Loucy (cell line): ENCODE measurements around the gene GLRA1.
A peak's percentile ranks its signal among the peaks of the same experiment; 100 is the strongest.

Experiments
- H2AFZ ChIP-seq: fragments of 200-600 bp; sonication (generic); 2 replicates; pipeline ENCODE4 v1.6.0; 2016; ENCODE audit warnings: antibody characterized with exemption, mild to moderate bottlenecking, low read length, moderate library complexity
- H3F3A ChIP-seq: fragments of 200-600 bp; 2 replicates; pipeline ENCODE4 v1.6.0; 2016; ENCODE audit warnings: antibody characterized with exemption, low read depth, mild to moderate bottlenecking
- H3K27me3 ChIP-seq: fragments of 200-600 bp; sonication (generic); 2 replicates; pipeline ENCODE4 v1.6.1; 2014; ENCODE audit warnings: low read length, mild to moderate bottlenecking; ENCODE audit not compliant: insufficient read depth, poor library complexity, severe bottlenecking
- H3K36me3 ChIP-seq: fragments of 200-600 bp; sonication (generic); 2 replicates; pipeline ENCODE4 v1.6.1; 2016; ENCODE audit warnings: low read length; ENCODE audit not compliant: insufficient read depth
- H3K4me1 ChIP-seq: fragments of 200-600 bp; sonication (generic); 2 replicates; pipeline ENCODE4 v1.5.1; 2014; ENCODE audit warnings: low read length, mild to moderate bottlenecking; ENCODE audit not compliant: insufficient read depth, poor library complexity, severe bottlenecking
- H3K4me2 ChIP-seq: fragments of 200-600 bp; sonication (generic); 2 replicates; pipeline ENCODE4 v1.6.0; 2014; ENCODE audit warnings: antibody characterized with exemption, low read length, low read depth, mild to moderate bottlenecking; ENCODE audit not compliant: poor library complexity, severe bottlenecking
- H3K4me3 ChIP-seq: fragments of 200-600 bp; sonication (generic); 2 replicates; pipeline ENCODE4 v1.5.1; 2014; ENCODE audit warnings: low read length, mild to moderate bottlenecking, mixed read lengths; ENCODE audit not compliant: poor library complexity, severe bottlenecking
- H3K79me2 ChIP-seq: fragments of 200-600 bp; sonication (generic); 2 replicates; pipeline ENCODE4 v1.6.1; 2014; ENCODE audit warnings: low read length; ENCODE audit not compliant: insufficient read depth
- H3K9ac ChIP-seq: fragments of 200-600 bp; sonication (generic); 2 replicates; pipeline ENCODE4 v1.6.0; 2014; ENCODE audit warnings: mild to moderate bottlenecking, low read depth, low read length, moderate library complexity; ENCODE audit not compliant: poor library complexity, severe bottlenecking
- H3K9me2 ChIP-seq: fragments of 200-600 bp; sonication (generic); replicated peaks from 2 replicates; pipeline ENCODE4 v1.6.1; 2016; ENCODE audit warnings: low read depth, low read length, mixed read lengths
- H3K9me3 ChIP-seq: fragments of 200-600 bp; sonication (generic); 2 replicates; pipeline ENCODE4 v1.6.1; 2014; ENCODE audit warnings: mild to moderate bottlenecking, antibody characterized with exemption, low read length, low read depth; ENCODE audit not compliant: insufficient read depth
- H4K20me1 ChIP-seq: fragments of 200-600 bp; sonication (generic); 2 replicates; pipeline ENCODE4 v1.6.0; 2014; ENCODE audit warnings: antibody characterized with exemption, low read length, mild to moderate bottlenecking; ENCODE audit not compliant: insufficient read depth, poor library complexity, severe bottlenecking
- EZH2phosphoT487 ChIP-seq: fragments of 200-600 bp; IDR thresholded peaks from 2 replicates; pipeline ENCODE4 v1.6.1; 2018; ENCODE audit warnings: antibody characterized with exemption, mild to moderate bottlenecking, moderate library complexity, borderline replicate concordance
- TF ChIP-seq, protein P1 (sequence below): fragments of 200-600 bp; sonication (generic); conservative IDR thresholded peaks from 2 replicates; pipeline ENCODE4 v1.5.1; 2014; ENCODE audit warnings: mild to moderate bottlenecking, antibody characterized with exemption, low read length

The GLRA1 gene

GRCh38 chr5:151825445-151825844 lies 99.2 kb downstream of the GLRA1 start:
- Histone ChIP-seq H4K20me1 (no peaks in the 10 kb centered on the region), H3K4me3 (no peak overlapping the region), H3K36me3 (no peaks in the 10 kb centered on the region), H3K9me2 (no peaks in the 10 kb centered on the region), H3K9me3 (no peaks in the 10 kb centered on the region), H3K9ac (no peak overlapping the region), H3K4me1 (no peaks in the 10 kb centered on the region), H3K79me2 (no peaks in the 10 kb centered on the region), H2AFZ (no peak overlapping the region), H3K4me2 (no peak overlapping the region), H3F3A (no peaks in the 10 kb centered on the region), H3K27me3 (no peaks in the 10 kb centered on the region)
- TF ChIP-seq EZH2phosphoT487 = no peak
- TF ChIP-seq, protein P1, sequence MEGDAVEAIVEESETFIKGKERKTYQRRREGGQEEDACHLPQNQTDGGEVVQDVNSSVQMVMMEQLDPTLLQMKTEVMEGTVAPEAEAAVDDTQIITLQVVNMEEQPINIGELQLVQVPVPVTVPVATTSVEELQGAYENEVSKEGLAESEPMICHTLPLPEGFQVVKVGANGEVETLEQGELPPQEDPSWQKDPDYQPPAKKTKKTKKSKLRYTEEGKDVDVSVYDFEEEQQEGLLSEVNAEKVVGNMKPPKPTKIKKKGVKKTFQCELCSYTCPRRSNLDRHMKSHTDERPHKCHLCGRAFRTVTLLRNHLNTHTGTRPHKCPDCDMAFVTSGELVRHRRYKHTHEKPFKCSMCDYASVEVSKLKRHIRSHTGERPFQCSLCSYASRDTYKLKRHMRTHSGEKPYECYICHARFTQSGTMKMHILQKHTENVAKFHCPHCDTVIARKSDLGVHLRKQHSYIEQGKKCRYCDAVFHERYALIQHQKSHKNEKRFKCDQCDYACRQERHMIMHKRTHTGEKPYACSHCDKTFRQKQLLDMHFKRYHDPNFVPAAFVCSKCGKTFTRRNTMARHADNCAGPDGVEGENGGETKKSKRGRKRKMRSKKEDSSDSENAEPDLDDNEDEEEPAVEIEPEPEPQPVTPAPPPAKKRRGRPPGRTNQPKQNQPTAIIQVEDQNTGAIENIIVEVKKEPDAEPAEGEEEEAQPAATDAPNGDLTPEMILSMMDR = peak; percentile 97

- no peak overlapping the region for H3K4me2 ChIP-seq
- TF ChIP-seq, protein P1 = no peak
- no peak for TF ChIP-seq EZH2phosphoT487
- H3K9me2 ChIP-seq = no peaks in the 10 kb centered on the region
- H3K9me3 ChIP-seq = no peaks in the 10 kb centered on the region
- no peak overlapping the region for H3K9ac ChIP-seq
- no peaks in the 10 kb centered on the region for H3K36me3 ChIP-seq
- no peak overlapping the region for H2AFZ ChIP-seq
- no peaks in the 10 kb centered on the region for H4K20me1 ChIP-seq
- no peaks in the 10 kb centered on the region for H3K4me1 ChIP-seq
- H3K4me3 ChIP-seq = no peak overlapping the region
- no peaks in the 10 kb centered on the region for H3K79me2 ChIP-seq
- no peaks in the 10 kb centered on the region for H3F3A ChIP-seq
- H3K27me3 ChIP-seq = no peaks in the 10 kb centered on the region
Observed at GRCh38 chr5:151822141-151822540, 102.5 kb downstream of the GLRA1 start.

DNA sequence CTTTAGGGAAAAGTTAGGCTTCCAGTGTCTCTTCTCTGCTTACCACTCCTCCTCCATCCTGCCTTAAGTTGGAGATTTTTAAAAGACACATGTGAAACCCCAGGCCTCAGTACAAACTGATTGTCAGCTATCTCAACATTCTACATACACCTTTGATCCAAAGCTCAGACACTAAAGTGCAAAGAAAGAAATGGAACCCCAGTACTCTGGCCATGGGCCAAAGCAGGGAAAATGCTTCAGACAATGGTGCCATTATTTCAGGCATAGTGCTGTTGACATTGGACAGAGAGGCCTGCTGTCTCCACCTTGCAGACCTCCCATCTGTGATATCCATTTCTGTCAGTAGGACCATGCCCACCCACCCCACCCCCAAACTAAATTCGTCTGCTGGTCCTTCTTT lies 103.7 kb downstream of the GLRA1 start:
- Histone ChIP-seq H3K4me3 (no peak overlapping the region), H3K9me3 (no peaks in the 10 kb centered on the region), H2AFZ (no peak overlapping the region), H4K20me1 (no peaks in the 10 kb centered on the region), H3K79me2 (no peaks in the 10 kb centered on the region), H3K4me2 (no peak overlapping the region), H3K36me3 (no peaks in the 10 kb centered on the region), H3K9me2 (no peaks in the 10 kb centered on the region), H3K9ac (no peak overlapping the region), H3F3A (no peaks in the 10 kb centered on the region), H3K4me1 (no peaks in the 10 kb centered on the region), H3K27me3 (no peaks in the 10 kb centered on the region)
- TF ChIP-seq EZH2phosphoT487 = no peak
- TF ChIP-seq, protein P1 = no peak
